ENCODE measurements around the gene MRM1. TPM values are rescaled to one million over a fixed set of nuclear protein-coding genes. Genes with fewer than 3 reads are reported as not detected.

MRM1 gene
- total and polyA plus RNA-seq, 2 experiments from 2014 or later: 7.6 to 20.4 TPM

DNA sequence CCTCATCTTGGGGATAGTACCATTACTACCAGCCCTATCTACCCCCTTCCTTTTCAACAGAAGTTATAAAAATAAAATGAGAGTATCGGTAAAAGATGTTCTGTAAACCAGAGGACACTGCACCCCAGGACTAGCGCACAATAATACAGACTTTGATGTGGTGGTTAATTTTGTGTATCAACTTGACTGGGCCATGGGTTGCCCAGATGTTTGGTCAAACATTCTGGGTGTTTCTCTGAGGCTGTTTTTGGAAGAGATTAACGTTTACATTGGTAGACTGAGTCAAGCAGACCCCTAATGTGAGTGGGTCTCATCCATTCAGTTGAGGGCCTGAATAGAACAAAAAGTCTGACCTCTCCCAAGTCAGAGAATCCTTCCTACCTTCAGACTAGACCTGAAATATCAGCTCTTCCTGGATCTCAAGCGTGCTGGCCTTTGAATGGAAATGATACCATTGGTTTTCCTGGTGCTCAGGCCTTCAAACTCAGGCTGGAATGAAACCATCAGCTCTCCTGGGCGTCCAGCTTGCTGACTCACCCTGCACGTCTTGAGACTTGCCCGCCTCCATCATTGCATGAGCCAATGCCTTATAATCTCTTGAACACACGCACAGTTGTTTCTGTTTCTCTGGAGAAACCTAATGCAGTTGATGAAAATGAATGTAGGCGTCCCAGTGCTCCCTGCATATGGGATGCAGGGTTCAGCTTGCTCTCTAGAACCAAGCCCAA is 10.1 kb downstream of the MRM1 start (continued):
- TF ChIP-seq, protein P1, sequence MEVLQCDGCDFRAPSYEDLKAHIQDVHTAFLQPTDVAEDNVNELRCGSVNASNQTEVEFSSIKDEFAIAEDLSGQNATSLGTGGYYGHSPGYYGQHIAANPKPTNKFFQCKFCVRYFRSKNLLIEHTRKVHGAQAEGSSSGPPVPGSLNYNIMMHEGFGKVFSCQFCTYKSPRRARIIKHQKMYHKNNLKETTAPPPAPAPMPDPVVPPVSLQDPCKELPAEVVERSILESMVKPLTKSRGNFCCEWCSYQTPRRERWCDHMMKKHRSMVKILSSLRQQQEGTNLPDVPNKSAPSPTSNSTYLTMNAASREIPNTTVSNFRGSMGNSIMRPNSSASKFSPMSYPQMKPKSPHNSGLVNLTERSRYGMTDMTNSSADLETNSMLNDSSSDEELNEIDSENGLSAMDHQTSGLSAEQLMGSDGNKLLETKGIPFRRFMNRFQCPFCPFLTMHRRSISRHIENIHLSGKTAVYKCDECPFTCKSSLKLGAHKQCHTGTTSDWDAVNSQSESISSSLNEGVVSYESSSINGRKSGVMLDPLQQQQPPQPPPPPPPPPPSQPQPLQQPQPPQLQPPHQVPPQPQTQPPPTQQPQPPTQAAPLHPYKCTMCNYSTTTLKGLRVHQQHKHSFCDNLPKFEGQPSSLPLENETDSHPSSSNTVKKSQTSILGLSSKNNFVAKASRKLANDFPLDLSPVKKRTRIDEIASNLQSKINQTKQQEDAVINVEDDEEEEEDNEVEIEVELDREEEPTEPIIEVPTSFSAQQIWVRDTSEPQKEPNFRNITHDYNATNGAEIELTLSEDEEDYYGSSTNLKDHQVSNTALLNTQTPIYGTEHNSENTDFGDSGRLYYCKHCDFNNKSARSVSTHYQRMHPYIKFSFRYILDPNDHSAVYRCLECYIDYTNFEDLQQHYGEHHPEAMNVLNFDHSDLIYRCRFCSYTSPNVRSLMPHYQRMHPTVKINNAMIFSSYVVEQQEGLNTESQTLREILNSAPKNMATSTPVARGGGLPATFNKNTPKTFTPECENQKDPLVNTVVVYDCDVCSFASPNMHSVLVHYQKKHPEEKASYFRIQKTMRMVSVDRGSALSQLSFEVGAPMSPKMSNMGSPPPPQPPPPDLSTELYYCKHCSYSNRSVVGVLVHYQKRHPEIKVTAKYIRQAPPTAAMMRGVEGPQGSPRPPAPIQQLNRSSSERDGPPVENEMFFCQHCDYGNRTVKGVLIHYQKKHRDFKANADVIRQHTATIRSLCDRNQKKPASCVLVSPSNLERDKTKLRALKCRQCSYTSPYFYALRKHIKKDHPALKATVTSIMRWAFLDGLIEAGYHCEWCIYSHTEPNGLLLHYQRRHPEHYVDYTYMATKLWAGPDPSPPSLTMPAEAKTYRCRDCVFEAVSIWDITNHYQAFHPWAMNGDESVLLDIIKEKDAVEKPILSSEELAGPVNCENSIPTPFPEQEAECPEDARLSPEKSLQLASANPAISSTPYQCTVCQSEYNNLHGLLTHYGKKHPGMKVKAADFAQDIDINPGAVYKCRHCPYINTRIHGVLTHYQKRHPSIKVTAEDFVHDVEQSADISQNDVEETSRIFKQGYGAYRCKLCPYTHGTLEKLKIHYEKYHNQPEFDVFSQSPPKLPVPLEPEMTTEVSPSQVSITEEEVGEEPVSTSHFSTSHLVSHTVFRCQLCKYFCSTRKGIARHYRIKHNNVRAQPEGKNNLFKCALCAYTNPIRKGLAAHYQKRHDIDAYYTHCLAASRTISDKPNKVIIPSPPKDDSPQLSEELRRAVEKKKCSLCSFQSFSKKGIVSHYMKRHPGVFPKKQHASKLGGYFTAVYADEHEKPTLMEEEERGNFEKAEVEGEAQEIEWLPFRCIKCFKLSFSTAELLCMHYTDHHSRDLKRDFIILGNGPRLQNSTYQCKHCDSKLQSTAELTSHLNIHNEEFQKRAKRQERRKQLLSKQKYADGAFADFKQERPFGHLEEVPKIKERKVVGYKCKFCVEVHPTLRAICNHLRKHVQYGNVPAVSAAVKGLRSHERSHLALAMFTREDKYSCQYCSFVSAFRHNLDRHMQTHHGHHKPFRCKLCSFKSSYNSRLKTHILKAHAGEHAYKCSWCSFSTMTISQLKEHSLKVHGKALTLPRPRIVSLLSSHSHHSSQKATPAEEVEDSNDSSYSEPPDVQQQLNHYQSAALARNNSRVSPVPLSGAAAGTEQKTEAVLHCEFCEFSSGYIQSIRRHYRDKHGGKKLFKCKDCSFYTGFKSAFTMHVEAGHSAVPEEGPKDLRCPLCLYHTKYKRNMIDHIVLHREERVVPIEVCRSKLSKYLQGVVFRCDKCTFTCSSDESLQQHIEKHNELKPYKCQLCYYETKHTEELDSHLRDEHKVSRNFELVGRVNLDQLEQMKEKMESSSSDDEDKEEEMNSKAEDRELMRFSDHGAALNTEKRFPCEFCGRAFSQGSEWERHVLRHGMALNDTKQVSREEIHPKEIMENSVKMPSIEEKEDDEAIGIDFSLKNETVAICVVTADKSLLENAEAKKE (CRISPR knock-in tag; IDR thresholded peaks at IDR 0.05): no peak
- TF ChIP-seq, protein P2, sequence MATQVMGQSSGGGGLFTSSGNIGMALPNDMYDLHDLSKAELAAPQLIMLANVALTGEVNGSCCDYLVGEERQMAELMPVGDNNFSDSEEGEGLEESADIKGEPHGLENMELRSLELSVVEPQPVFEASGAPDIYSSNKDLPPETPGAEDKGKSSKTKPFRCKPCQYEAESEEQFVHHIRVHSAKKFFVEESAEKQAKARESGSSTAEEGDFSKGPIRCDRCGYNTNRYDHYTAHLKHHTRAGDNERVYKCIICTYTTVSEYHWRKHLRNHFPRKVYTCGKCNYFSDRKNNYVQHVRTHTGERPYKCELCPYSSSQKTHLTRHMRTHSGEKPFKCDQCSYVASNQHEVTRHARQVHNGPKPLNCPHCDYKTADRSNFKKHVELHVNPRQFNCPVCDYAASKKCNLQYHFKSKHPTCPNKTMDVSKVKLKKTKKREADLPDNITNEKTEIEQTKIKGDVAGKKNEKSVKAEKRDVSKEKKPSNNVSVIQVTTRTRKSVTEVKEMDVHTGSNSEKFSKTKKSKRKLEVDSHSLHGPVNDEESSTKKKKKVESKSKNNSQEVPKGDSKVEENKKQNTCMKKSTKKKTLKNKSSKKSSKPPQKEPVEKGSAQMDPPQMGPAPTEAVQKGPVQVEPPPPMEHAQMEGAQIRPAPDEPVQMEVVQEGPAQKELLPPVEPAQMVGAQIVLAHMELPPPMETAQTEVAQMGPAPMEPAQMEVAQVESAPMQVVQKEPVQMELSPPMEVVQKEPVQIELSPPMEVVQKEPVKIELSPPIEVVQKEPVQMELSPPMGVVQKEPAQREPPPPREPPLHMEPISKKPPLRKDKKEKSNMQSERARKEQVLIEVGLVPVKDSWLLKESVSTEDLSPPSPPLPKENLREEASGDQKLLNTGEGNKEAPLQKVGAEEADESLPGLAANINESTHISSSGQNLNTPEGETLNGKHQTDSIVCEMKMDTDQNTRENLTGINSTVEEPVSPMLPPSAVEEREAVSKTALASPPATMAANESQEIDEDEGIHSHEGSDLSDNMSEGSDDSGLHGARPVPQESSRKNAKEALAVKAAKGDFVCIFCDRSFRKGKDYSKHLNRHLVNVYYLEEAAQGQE (IDR thresholded peaks at IDR 0.05; ENCODE audit: unreplicated experiment): no peak

DNA sequence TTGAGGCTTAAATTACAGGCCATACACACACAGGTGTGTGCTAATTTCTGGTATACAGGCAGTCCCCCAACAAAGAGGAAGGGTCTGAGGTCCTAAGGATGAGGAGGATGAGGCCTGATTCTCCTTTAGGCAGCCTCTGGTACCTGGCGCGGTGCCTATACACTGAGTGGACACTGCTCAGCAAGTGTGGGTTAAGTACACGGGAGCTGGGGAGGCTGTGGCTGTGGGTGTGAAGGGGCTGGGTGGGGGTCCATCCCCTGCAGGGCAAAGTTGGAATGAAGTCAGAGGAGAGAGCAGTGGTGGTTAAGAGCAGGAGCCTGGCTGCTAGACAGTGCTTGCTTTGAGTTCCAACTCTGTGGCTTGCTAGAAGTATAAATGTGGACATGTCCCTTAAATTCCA is 10.9 kb downstream of the MRM1 start:
- TF ChIP-seq, protein P3, sequence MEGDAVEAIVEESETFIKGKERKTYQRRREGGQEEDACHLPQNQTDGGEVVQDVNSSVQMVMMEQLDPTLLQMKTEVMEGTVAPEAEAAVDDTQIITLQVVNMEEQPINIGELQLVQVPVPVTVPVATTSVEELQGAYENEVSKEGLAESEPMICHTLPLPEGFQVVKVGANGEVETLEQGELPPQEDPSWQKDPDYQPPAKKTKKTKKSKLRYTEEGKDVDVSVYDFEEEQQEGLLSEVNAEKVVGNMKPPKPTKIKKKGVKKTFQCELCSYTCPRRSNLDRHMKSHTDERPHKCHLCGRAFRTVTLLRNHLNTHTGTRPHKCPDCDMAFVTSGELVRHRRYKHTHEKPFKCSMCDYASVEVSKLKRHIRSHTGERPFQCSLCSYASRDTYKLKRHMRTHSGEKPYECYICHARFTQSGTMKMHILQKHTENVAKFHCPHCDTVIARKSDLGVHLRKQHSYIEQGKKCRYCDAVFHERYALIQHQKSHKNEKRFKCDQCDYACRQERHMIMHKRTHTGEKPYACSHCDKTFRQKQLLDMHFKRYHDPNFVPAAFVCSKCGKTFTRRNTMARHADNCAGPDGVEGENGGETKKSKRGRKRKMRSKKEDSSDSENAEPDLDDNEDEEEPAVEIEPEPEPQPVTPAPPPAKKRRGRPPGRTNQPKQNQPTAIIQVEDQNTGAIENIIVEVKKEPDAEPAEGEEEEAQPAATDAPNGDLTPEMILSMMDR (conservative IDR thresholded peaks at IDR 0.05; ENCODE audit: low read depth in 2 of 2): no peak
- TF ChIP-seq STAT1 (IDR thresholded peaks at IDR 0.05; ENCODE audit: unreplicated experiment): no peak
- no peak for DNase-seq (ENCODE audit: low spot score)
- no peaks in the 10 kb centered on the region for H3K36me3 ChIP-seq (ENCODE audit: insufficient read depth)
- no peak overlapping the region for H3K4me2 ChIP-seq
- Mint-ChIP-seq H3K4me1 (peaks cover 37% of the 10 kb centered on the region), H3K9me3 (no peaks in the 10 kb centered on the region; the same call in 2 of the 3 replicates), H3K4me3 (no peak overlapping the region), H3K27ac (no peak overlapping the region), H3K27me3 (ENCODE audit: insufficient read depth, low read depth, poor library complexity) (peaks cover 14% of the 10 kb centered on the region), H3K36me3 (ENCODE audit: low read depth) (peaks cover 12% of the 10 kb centered on the region)
- no peaks in the 10 kb centered on the region for H3K9me2 ChIP-seq (ENCODE audit: insufficient read depth)
- H3K27me3 ChIP-seq (ENCODE audit: insufficient read depth): no peaks in the 10 kb centered on the region
- peaks cover 12% of the 10 kb centered on the region; the same call in 1 of the 2 replicates for H3F3A ChIP-seq (replicated peaks; ENCODE audit: low read depth)
- H3K27ac ChIP-seq (ENCODE audit: low read depth): no peak overlapping the region
- no peaks in the 10 kb centered on the region for H3K79me2 ChIP-seq (replicated peaks; ENCODE audit: insufficient read depth)
- no peak for ATAC-seq
- H2AFZ ChIP-seq: no peak overlapping the region
- H4K20me1 ChIP-seq (replicated peaks; ENCODE audit: insufficient read depth): peaks cover 9% of the 10 kb centered on the region; the same call in 1 of the 2 replicates
- H3K4me1 ChIP-seq (ENCODE audit: insufficient read depth): peaks cover 31% of the 10 kb centered on the region
- no peak overlapping the region for H3K4me3 ChIP-seq
